DND-41 (cell line): Measurements from ENCODE around the gene CIAO3.

Experiments used
- ATAC-seq: fragments of 200-7000 bp; cut with Tn5 transposase; 3 replicates; pipeline ENCODE4 v1.9.1; 2021; ENCODE audit warnings: low read depth; ENCODE audit not compliant: insufficient read depth
- DNase-seq: peaks from one replicate; pipeline ENCODE4 v3.0.0-alpha.2; 2020
- H2AFZ ChIP-seq: 2 replicates; pipeline ENCODE4 v1.6.0; 2012; ENCODE audit warnings: low read depth, low read length
- H3K27ac ChIP-seq: 2 replicates; pipeline ENCODE4 v1.5.1; 2012; ENCODE audit warnings: low read length, inconsistent platforms
- H3K27me3 ChIP-seq: fragments of 200-600 bp; sonication (generic); 2 replicates; pipeline ENCODE4 v1.6.0; 2012; ENCODE audit warnings: low read length, mild to moderate bottlenecking, inconsistent platforms; ENCODE audit not compliant: insufficient read depth, poor library complexity
- H3K36me3 ChIP-seq: 2 replicates; pipeline ENCODE4 v1.5.1; 2012; ENCODE audit warnings: low read length, inconsistent platforms; ENCODE audit not compliant: insufficient read depth
- H3K4me1 ChIP-seq: 2 replicates; pipeline ENCODE4 v1.5.1; 2012; ENCODE audit warnings: mild to moderate bottlenecking, low read length; ENCODE audit not compliant: insufficient read depth
- H3K4me2 ChIP-seq: 2 replicates; pipeline ENCODE4 v1.6.0; 2012; ENCODE audit warnings: mild to moderate bottlenecking, moderate library complexity, low read length, inconsistent platforms; ENCODE audit not compliant: insufficient read depth
- H3K4me3 ChIP-seq, 2 experiments: fragments of 200-600 bp in 1 of 2; shearing (Covaris generic) in 1 of 2; 2 replicates each; pipeline ENCODE4 v1.5.1; 2012 to 2016; ENCODE audit warnings: inconsistent platforms in 2 of 2, low read length in 2 of 2, mild to moderate bottlenecking in 2 of 2, low read depth in 1 of 2, moderate library complexity in 1 of 2
- H3K79me2 ChIP-seq: 2 replicates; pipeline ENCODE4 v1.6.0; 2012; ENCODE audit warnings: low read length, inconsistent platforms; ENCODE audit not compliant: insufficient read depth
- H3K9ac ChIP-seq: 2 replicates; pipeline ENCODE4 v1.6.0; 2012; ENCODE audit warnings: low read depth, mild to moderate bottlenecking, inconsistent platforms, low read length, moderate library complexity
- H3K9me3 ChIP-seq: 2 replicates; pipeline ENCODE4 v1.5.1; 2012; ENCODE audit warnings: low read length, moderate library complexity, mild to moderate bottlenecking, inconsistent platforms; ENCODE audit not compliant: insufficient read depth, severe bottlenecking
- H4K20me1 ChIP-seq: 2 replicates; pipeline ENCODE4 v1.6.0; 2012; ENCODE audit warnings: low read length; ENCODE audit not compliant: insufficient read depth
- CTCF ChIP-seq: IDR thresholded peaks from 2 replicates; pipeline ENCODE4 v1.5.1; 2012; ENCODE audit warnings: borderline replicate concordance, low read length, moderate library complexity, mild to moderate bottlenecking; ENCODE audit not compliant: poor library complexity, severe bottlenecking; ENCODE audit errors: extremely low read depth
- EZH2 ChIP-seq: IDR thresholded peaks from 3 replicates; pipeline ENCODE4 v1.6.1; 2012; ENCODE audit warnings: borderline replicate concordance, low read depth, mild to moderate bottlenecking, moderate library complexity, low read length, inconsistent platforms; ENCODE audit not compliant: severe bottlenecking

The CIAO3 gene

GRCh38 chr16:739560-740458 is 988 bp downstream of the CIAO3 start:
- H3K4me1 ChIP-seq, result peaks cover 19% of the 10 kb centered on the region
- peak overlapping the region; percentile 96 for H3K9ac ChIP-seq
- peaks cover 18% of the 10 kb centered on the region for H3K79me2 ChIP-seq
- peaks cover 37% of the 10 kb centered on the region for H3K36me3 ChIP-seq
- peak overlapping the region; percentile 99 for H3K4me2 ChIP-seq
- no peak for ATAC-seq
- H3K27me3 ChIP-seq, result no peaks in the 10 kb centered on the region
- DNase-seq, result no peak
- no peaks in the 10 kb centered on the region for H4K20me1 ChIP-seq
- peak overlapping the region; percentile 91 to 98 for H3K4me3 ChIP-seq
- H3K9me3 ChIP-seq, result no peaks in the 10 kb centered on the region
- peak overlapping the region; percentile 81 for H2AFZ ChIP-seq
- H3K27ac ChIP-seq, result peak overlapping the region; percentile 75
- TF ChIP-seq EZH2, result no peak
- no peak for TF ChIP-seq CTCF

GRCh38 chr16:736936-737481 is 3.8 kb downstream of the CIAO3 start:
- peaks cover 65% of the 10 kb centered on the region for H3K36me3 ChIP-seq

GRCh38 chr16:735982-736453 is 4.8 kb downstream of the CIAO3 start:
- peaks cover 75% of the 10 kb centered on the region for H3K36me3 ChIP-seq
- no peak for ATAC-seq
- H3K27me3 ChIP-seq, result no peaks in the 10 kb centered on the region
- peaks cover 18% of the 10 kb centered on the region for H3K79me2 ChIP-seq
- no peak for DNase-seq
- H3K9ac ChIP-seq, result no peak overlapping the region
- H3K4me2 ChIP-seq, result no peak overlapping the region
- H3K9me3 ChIP-seq, result no peaks in the 10 kb centered on the region
- H3K4me1 ChIP-seq, result peaks cover 14% of the 10 kb centered on the region
- TF ChIP-seq CTCF (no peak), EZH2 (no peak)
- H3K27ac ChIP-seq, result no peak overlapping the region
- no peak overlapping the region for H2AFZ ChIP-seq
- H4K20me1 ChIP-seq, result peaks cover 4% of the 10 kb centered on the region; the same call in 1 of the 2 replicates
- H3K4me3 ChIP-seq, result no peak overlapping the region

More at GRCh38 chr16:736936-737481, 3.8 kb downstream of the CIAO3 start:
- no peak for DNase-seq
- H2AFZ ChIP-seq, result no peak overlapping the region
- H3K9me3 ChIP-seq, result no peaks in the 10 kb centered on the region
- no peaks in the 10 kb centered on the region for H3K27me3 ChIP-seq
- no peak overlapping the region for H3K9ac ChIP-seq
- peaks cover 18% of the 10 kb centered on the region for H3K79me2 ChIP-seq
- peaks cover 19% of the 10 kb centered on the region for H3K4me1 ChIP-seq
- no peak overlapping the region for H3K4me3 ChIP-seq
- no peak for TF ChIP-seq EZH2
- TF ChIP-seq CTCF, result no peak
- H4K20me1 ChIP-seq, result peaks cover 4% of the 10 kb centered on the region; the same call in 1 of the 2 replicates
- no peak overlapping the region for H3K27ac ChIP-seq
- H3K4me2 ChIP-seq, result no peak overlapping the region
- ATAC-seq, result no peak
